Right cardiac atrium (tissue), 5 donors: ENCODE results near the gene SOWAHC. TPM values are rescaled to one million over a fixed set of nuclear protein-coding genes. Genes with fewer than 3 reads are reported as not detected.
"Not testable (repeated sequence)": the region's sequence is repeated elsewhere in the genome, so short reads cannot be mapped to it uniquely, and the experiment has no call there.

Experiments used
- ATAC-seq, 2 donors: fragments of 200-7000 bp; cut with Tn5 transposase; one replicate each; pipeline versions ENCODE4 v1.8.0 to v1.9.1; 2020; ENCODE audit warnings: moderate library complexity in 2 of 2, mild to moderate bottlenecking in 1 of 2
- DNase-seq, 3 donors: peaks; one replicate each; pipeline ENCODE4 v3.0.0-alpha.2; 2020
- H3K27ac ChIP-seq: one replicate; pipeline ENCODE4 v1.5.1; 2013; ENCODE audit warnings: mild to moderate bottlenecking, low read length, control low read depth, moderate library complexity
- H3K27me3 ChIP-seq: one replicate; pipeline ENCODE4 v1.6.1; 2013; ENCODE audit not compliant: control insufficient read depth, insufficient read depth
- H3K4me1 ChIP-seq: one replicate; pipeline ENCODE4 v1.6.1; 2013; ENCODE audit warnings: low read length; ENCODE audit not compliant: control insufficient read depth, insufficient read depth
- H3K4me3 ChIP-seq: one replicate; pipeline ENCODE4 v1.5.1; 2013; ENCODE audit warnings: low read length, control low read depth
- H3K9me3 ChIP-seq: one replicate; pipeline ENCODE4 v1.6.1; 2013; ENCODE audit warnings: low read length; ENCODE audit not compliant: control insufficient read depth
- WGBS: extraction: QIAGEN DNeasy Blood & Tissue Kit; methylation state at CpG from one replicate; pipeline ENCODE4 v1.1.7; 2013; 5-methylcytosine and 5-hydroxymethylcytosine counted together
- intact Hi-C, 4 donors: fragments of 100-400 bp; cut with DNase I; formaldehyde crosslinking; loops; one replicate each; pipeline versions ENCODE4 v1.11.0 to v1.14.0; 2022 to 2023
- long read RNA-seq, 4 donors: library from polyadenylated mRNA; unstranded; transcript quantifications; one replicate each; pipeline ENCODE4 v2.0.0, GENCODE V29; 2020 to 2021
- polyA plus RNA-seq: library from polyadenylated mRNA; stranded (reverse); fragments of 200-250 nt; gene quantifications from one replicate; pipeline ENCODE4 v1.2.3, GENCODE V29; 2013
- total RNA-seq, 4 donors: library from RNA; stranded (reverse); fragmentation: NEBNext Ultra II Directional; extraction: Animal tissue kit (Norgen Biotek cat#: 25700); gene quantifications; one replicate each; pipeline ENCODE4 v1.2.1, GENCODE V29; 2021
- donor health status: healthy with polysubstance abuse.
- donor health status: DM: no; HTN: yes; CAD: no.
- donor health status: DM: no; HTN: no; CAD: no.
- donor health status: DM: no; HTN: yes; CAD: no; lungs with severe emphysema.
- donor health status: DM: yes; HTN: yes; CAD: no.

Gene SOWAHC
- total RNA-seq, result 1 to 10 TPM; 2.1 to 3.5 (median 3.0) TPM
- polyA plus RNA-seq, result 1.5 TPM
- long read RNA-seq, donor 1, full-length matches to known transcripts, result 2 of 2 reads
- long read RNA-seq, donor 1, partial matches to known transcripts, result 0 of 2 reads
- long read RNA-seq, donor 1, other reads (novel, unspliced or antisense), result 0 of 2 reads
- long read RNA-seq, donor 2, full-length matches to known transcripts, result 2 of 2 reads
- long read RNA-seq, donor 2, partial matches to known transcripts, result 0 of 2 reads
- long read RNA-seq, donor 2, other reads (novel, unspliced or antisense), result 0 of 2 reads
- long read RNA-seq, donor 3, full-length matches to known transcripts, result 2 of 2 reads
- long read RNA-seq, donor 3, partial matches to known transcripts, result 0 of 2 reads
- long read RNA-seq, donor 3, other reads (novel, unspliced or antisense), result 0 of 2 reads
- long read RNA-seq, donor 4, full-length matches to known transcripts, result 4 of 4 reads
- long read RNA-seq, donor 4, partial matches to known transcripts, result 0 of 4 reads
- long read RNA-seq, donor 4, other reads (novel, unspliced or antisense), result 0 of 4 reads

GRCh38 chr2:109613922-109614714 lies at the start of gene SOWAHC, which contains the start of gene SEPTIN10:
Gene SOWAHC, plus strand, starts transcription at chr2:109614364. Its CDS starts 126 bp downstream, at chr2:109614490.
Gene SEPTIN10, minus strand, starts transcription at chr2:109613966. Its CDS starts 139 bp downstream, at chr2:109613827.
- H3K27me3 ChIP-seq, result no peaks in the 10 kb centered on the region
- DNase-seq, result peak; percentile 99
- peak; percentile 97 to 98 for ATAC-seq
- peak within 1 kb of the TSS; percentile 97 for H3K27ac ChIP-seq
- intact Hi-C loops, result loop anchor here in 1 of 4 donors (5.0 kb wide), 1 partner anchor 67 kb away; no protein-coding TSS in a partner anchor
- H3K9me3 ChIP-seq, result no peaks in the 10 kb centered on the region
- peaks cover 7% of the 10 kb centered on the region for H3K4me1 ChIP-seq
- under 1% methylated on average over 103 of the region's 104 CpGs for WGBS
- peak within 1 kb of the TSS; percentile 79 for H3K4me3 ChIP-seq

- intact Hi-C loops, result no loop called here
Measured at GRCh38 chr2:109575373-109575772, 38.8 kb upstream of the SOWAHC start.

DNA sequence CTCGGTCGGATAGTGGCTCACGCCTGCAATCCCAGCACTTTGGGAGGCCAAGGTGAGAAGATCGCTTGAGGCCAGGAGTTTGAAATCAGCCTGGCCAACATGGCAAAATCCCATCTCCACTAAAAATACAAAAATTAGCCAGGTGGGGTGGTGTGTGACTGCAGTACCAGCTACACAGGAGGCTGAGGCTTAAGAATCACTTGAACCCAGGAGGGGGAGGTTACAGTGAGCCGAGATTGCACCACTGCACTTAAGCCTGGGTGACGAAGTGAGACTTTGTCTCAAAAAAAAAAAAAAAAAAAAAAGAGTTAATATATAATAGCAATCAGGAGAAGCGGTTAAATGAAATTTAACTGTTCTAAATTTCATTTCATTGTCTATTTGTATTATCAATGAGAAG lies 36.5 kb upstream of the SOWAHC start:
- H3K9me3 ChIP-seq, ATAC-seq, H3K4me1 ChIP-seq, DNase-seq, H3K4me3 ChIP-seq, intact Hi-C loops, H3K27me3 ChIP-seq, H3K27ac ChIP-seq: not testable (repeated sequence)
- WGBS, result 98% methylated on average over 7 of the region's 7 CpGs

More at GRCh38 chr2:109575373-109575772, 38.8 kb upstream of the SOWAHC start:
- Histone ChIP-seq H3K4me3 (no peak overlapping the region), H3K27me3 (no peaks in the 10 kb centered on the region), H3K9me3 (no peaks in the 10 kb centered on the region), H3K27ac (no peak overlapping the region), H3K4me1 (no peaks in the 10 kb centered on the region)
- no peak for DNase-seq
- WGBS, result 43% methylated on average over 1 of the region's 1 CpG
- ATAC-seq, result no peak

- no peak for DNase-seq
- Histone ChIP-seq H3K9me3 (no peaks in the 10 kb centered on the region), H3K27ac (no peak overlapping the region), H3K4me3 (no peak overlapping the region), H3K4me1 (peaks cover 1% of the 10 kb centered on the region), H3K27me3 (no peaks in the 10 kb centered on the region)
- intact Hi-C loops, result no loop called here
- WGBS, result 92% methylated on average over 6 of the region's 6 CpGs
- ATAC-seq, result no peak
Measured at GRCh38 chr2:109582928-109583895, 31.0 kb upstream of the SOWAHC start.

GRCh38 chr2:109586687-109587086 lies 27.5 kb upstream of the SOWAHC start:
- H3K27ac ChIP-seq, result no peak overlapping the region
- intact Hi-C loops, result no loop called here
- no peaks in the 10 kb centered on the region for H3K27me3 ChIP-seq
- H3K4me1 ChIP-seq, result no peaks in the 10 kb centered on the region
- H3K9me3 ChIP-seq, result no peaks in the 10 kb centered on the region
- DNase-seq, result no peak
- no peak for ATAC-seq
- no peak overlapping the region for H3K4me3 ChIP-seq

DNA sequence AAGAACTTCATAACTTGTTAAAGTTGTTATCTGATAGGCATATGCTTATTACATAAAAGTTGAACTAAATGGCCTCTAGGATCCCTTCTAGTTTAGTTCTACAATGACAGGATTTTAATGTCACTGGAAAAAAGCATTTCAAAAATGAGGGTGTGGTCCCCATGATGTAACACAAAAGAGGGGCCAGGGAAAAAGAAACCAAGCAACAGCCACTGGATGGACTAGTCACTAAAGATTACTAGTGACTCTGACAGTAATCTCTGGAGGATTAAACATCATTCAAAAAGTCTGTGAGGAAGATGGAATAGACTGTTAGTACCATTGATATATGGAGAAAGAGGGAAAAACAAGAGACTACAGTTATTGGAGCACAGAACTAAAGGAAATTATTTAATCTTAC lies 23.0 kb upstream of the SOWAHC start:
- DNase-seq, result no peak
- ATAC-seq, result no peak

GRCh38 chr2:109592905-109593304 lies 21.3 kb upstream of the SOWAHC start:
- no peak for DNase-seq
- no peaks in the 10 kb centered on the region for H3K9me3 ChIP-seq
- intact Hi-C loops, result no loop called here
- no peak overlapping the region for H3K4me3 ChIP-seq
- no peaks in the 10 kb centered on the region for H3K4me1 ChIP-seq
- H3K27me3 ChIP-seq, result no peaks in the 10 kb centered on the region
- no peak for ATAC-seq
- no peak overlapping the region for H3K27ac ChIP-seq
- 89% methylated on average over 3 of the region's 3 CpGs for WGBS

More for the DNA sequence above, 23.0 kb upstream of the SOWAHC start:
- intact Hi-C loops, result no loop called here
- H3K4me1 ChIP-seq, result no peaks in the 10 kb centered on the region
- H3K27me3 ChIP-seq, result no peaks in the 10 kb centered on the region
- no peak overlapping the region for H3K4me3 ChIP-seq
- no peak overlapping the region for H3K27ac ChIP-seq
- no peaks in the 10 kb centered on the region for H3K9me3 ChIP-seq

- DNase-seq (no peak), ATAC-seq (no peak)
- intact Hi-C loops, result no loop called here
- no peak overlapping the region for H3K27ac ChIP-seq
- H3K4me1 ChIP-seq, result no peaks in the 10 kb centered on the region
- H3K9me3 ChIP-seq, result no peaks in the 10 kb centered on the region
- H3K27me3 ChIP-seq, result no peaks in the 10 kb centered on the region
- H3K4me3 ChIP-seq, result no peak overlapping the region
- WGBS, result 90% methylated on average over 16 of the region's 16 CpGs
Measured at GRCh38 chr2:109594246-109594885, 19.8 kb upstream of the SOWAHC start.

DNA sequence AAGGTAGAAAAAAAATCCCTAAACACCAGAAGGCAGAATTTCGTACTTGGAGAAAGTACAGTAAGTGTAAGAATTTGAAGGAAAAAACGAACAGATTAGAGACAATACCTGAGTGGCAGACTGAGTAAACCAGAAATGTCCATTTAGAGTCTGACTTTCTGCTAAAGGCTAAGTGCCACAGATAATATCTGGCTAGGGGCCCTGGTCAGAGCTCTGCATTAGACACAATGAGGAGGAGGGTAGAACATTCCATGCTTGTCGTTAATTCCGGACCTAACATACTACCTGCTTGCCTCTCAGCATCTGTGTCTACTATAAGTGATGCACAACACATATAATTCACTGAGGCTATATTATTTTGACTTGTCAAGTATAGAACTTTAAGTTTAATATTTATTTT lies 18.5 kb upstream of the SOWAHC start:
- Histone ChIP-seq H3K27me3 (no peaks in the 10 kb centered on the region), H3K27ac (no peak overlapping the region), H3K9me3 (no peaks in the 10 kb centered on the region), H3K4me3 (no peak overlapping the region), H3K4me1 (peaks cover 4% of the 10 kb centered on the region)
- intact Hi-C loops, result no loop called here
- DNase-seq (no peak), ATAC-seq (no peak)
- WGBS, result 79% methylated on average over 4 of the region's 4 CpGs

DNA sequence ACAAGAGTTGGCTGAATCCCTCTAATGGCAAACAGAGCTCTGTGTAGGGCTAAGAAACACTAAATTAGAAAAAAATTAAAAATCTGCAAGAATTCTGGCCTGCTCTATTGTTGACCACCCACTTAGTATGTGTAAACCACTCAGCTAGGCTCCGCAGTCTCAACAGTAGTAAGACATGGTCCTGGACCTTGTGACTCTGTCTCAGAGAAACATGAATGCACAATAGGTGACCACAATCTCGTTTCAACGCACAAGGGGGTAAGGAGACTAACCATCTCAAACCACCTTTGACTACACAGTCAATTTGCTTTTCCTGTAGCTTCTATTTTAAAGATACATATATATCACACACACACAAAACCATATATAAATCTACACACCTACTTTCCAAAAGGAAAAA lies 16.9 kb upstream of the SOWAHC start:
- WGBS, result 87% methylated on average over 3 of the region's 3 CpGs
- no peak overlapping the region for H3K4me3 ChIP-seq
- intact Hi-C loops, result no loop called here

More for the DNA sequence above, 16.9 kb upstream of the SOWAHC start:
- ATAC-seq (no peak), DNase-seq (no peak)
- Histone ChIP-seq H3K27ac (no peak overlapping the region), H3K27me3 (no peaks in the 10 kb centered on the region), H3K9me3 (no peaks in the 10 kb centered on the region), H3K4me1 (peaks cover 4% of the 10 kb centered on the region)
